Omental fat pad (tissue), 4 donors: ENCODE measurements around the gene SLC5A12. TPM values are rescaled to one million over a fixed set of nuclear protein-coding genes. Genes with fewer than 3 reads are reported as not detected.

ENCODE experiments used
- ATAC-seq: fragments of 150-250 bp; one replicate; pipeline ENCODE4 v1.9.1; 2016; ENCODE audit warnings: mild to moderate bottlenecking, moderate library complexity; ENCODE audit not compliant: low FRiP score
- DNase-seq: peaks from one replicate; pipeline ENCODE4 v3.0.0-alpha.2; 2019; ENCODE audit warnings: low spot score
- CTCF ChIP-seq, 3 donors: fragments of 450-650 bp; IDR thresholded peaks; one replicate each; pipeline ENCODE4 v1.5.1; 2016 to 2017; ENCODE audit warnings: antibody characterized with exemption in 3 of 3, mild to moderate bottlenecking in 3 of 3, moderate library complexity in 2 of 3
- total RNA-seq, 4 donors: library from RNA; depleted of rRNA; stranded (reverse); fragments of >200 nt; gene quantifications; one replicate each; pipeline ENCODE4 v1.1.0, GENCODE V29; 2016

The SLC5A12 gene
- total RNA-seq, 4 donors from 2014 or later, result not detected

GRCh38 chr11:26710489-26710888 is 11.4 kb downstream of the SLC5A12 start:
- DNase-seq, result no peak
- TF ChIP-seq CTCF (IDR thresholded peaks at IDR 0.05), result no peak
- ATAC-seq, result no peak

- TF ChIP-seq CTCF (IDR thresholded peaks at IDR 0.05), result no peak
- no peak for ATAC-seq
- no peak for DNase-seq
These were observed 13.0 kb downstream of the SLC5A12 start for GRCh38 chr11:26708736-26709456.

GRCh38 chr11:26706181-26706580 is 15.7 kb downstream of the SLC5A12 start:
- DNase-seq (no peak), ATAC-seq (no peak)
- TF ChIP-seq CTCF (IDR thresholded peaks at IDR 0.05), result no peak

- ATAC-seq (no peak), DNase-seq (no peak)
- TF ChIP-seq CTCF (IDR thresholded peaks at IDR 0.05), result no peak
These were observed 17.6 kb downstream of the SLC5A12 start for GRCh38 chr11:26704249-26704648.

- ATAC-seq, result no peak
These were observed 18.3 kb downstream of the SLC5A12 start for GRCh38 chr11:26703411-26704191.

GRCh38 chr11:26702406-26702805 is 19.5 kb downstream of the SLC5A12 start:
- ATAC-seq, result no peak
- DNase-seq, result no peak
- no peak for TF ChIP-seq CTCF (IDR thresholded peaks at IDR 0.05)

More at GRCh38 chr11:26703411-26704191, 18.3 kb downstream of the SLC5A12 start:
- TF ChIP-seq CTCF (IDR thresholded peaks at IDR 0.05), result no peak
- no peak for DNase-seq
